Naive thymus-derived CD4-positive, alpha-beta T cell (primary cell): ENCODE results near the gene FPGT. TPM values are rescaled to one million over a fixed set of nuclear protein-coding genes. Genes with fewer than 3 reads are reported as not detected.
"Not testable (repeated sequence)": the region's sequence is repeated elsewhere in the genome, so short reads cannot be mapped to it uniquely, and the experiment has no call there.

ENCODE experiments used
- ATAC-seq: fragments of 150-1000 bp; cut with Tn5 transposase; 2 replicates; pipeline ENCODE4 v1.10.0; 2021; ENCODE audit warnings: mild to moderate bottlenecking, moderate library complexity
- CTCF ChIA-PET: fragments of 350-600 bp; sonication (Branson Sonifier 250); formaldehyde crosslinking; loops from one replicate; lab custom pipeline; 2021; ENCODE audit warnings: antibody characterized with exemption; lab: Charles Lee
- POLR2A ChIA-PET: fragments of 350-600 bp; sonication (Branson Sonifier 250); formaldehyde crosslinking; loops from one replicate; lab custom pipeline; 2021; ENCODE audit warnings: antibody characterized with exemption, inconsistent platforms; lab: Charles Lee
- DNase-seq, 9 donors: peaks; one replicate each; pipeline versions ENCODE4 v3.0.0 to v3.0.0-alpha.2; 2020 to 2022; ENCODE audit warnings: mixed read lengths in 1 of 9
- H3K27ac ChIP-seq: one replicate; pipeline ENCODE4 v1.7.0; 2013; ENCODE audit warnings: mild to moderate bottlenecking, low read depth, low read length, moderate library complexity
- H3K27me3 ChIP-seq, 2 donors: one replicate each; pipeline ENCODE4 v1.7.0; 2013; ENCODE audit warnings: low read length in 2 of 2, mild to moderate bottlenecking in 2 of 2, moderate library complexity in 2 of 2; ENCODE audit not compliant: control insufficient read depth in 2 of 2, insufficient read depth in 2 of 2
- H3K36me3 ChIP-seq, 3 experiments: 1 replicate in 2 of 3; 2 replicates in 1 of 3; pipeline ENCODE4 v1.7.0; 2013; ENCODE audit warnings: low read length in 3 of 3, mild to moderate bottlenecking in 3 of 3, moderate library complexity in 1 of 3; ENCODE audit not compliant: insufficient read depth in 3 of 3, control insufficient read depth in 2 of 3
- H3K4me1 ChIP-seq, 2 donors: one replicate each; pipeline ENCODE4 v1.7.0; 2013; ENCODE audit warnings: low read length in 2 of 2, mild to moderate bottlenecking in 2 of 2, moderate library complexity in 1 of 2; ENCODE audit not compliant: control insufficient read depth in 2 of 2, insufficient read depth in 2 of 2
- H3K4me3 ChIP-seq: 2 replicates; pipeline ENCODE4 v1.7.0; 2013; ENCODE audit warnings: mild to moderate bottlenecking, low read length
- H3K9me3 ChIP-seq, 3 experiments: 1 replicate in 2 of 3; 2 replicates in 1 of 3; pipeline ENCODE4 v1.7.0; 2013; ENCODE audit warnings: low read length in 3 of 3; ENCODE audit not compliant: control insufficient read depth in 2 of 3
- H3K27ac Mint-ChIP-seq, 9 donors: one replicate each; pipeline ENCODE4 v1.8.0; 2020 to 2022; ENCODE audit warnings: mixed read lengths in 9 of 9, mild to moderate bottlenecking in 8 of 9, moderate library complexity in 5 of 9, inconsistent platforms in 2 of 9
- H3K27me3 Mint-ChIP-seq, 5 donors: one replicate each; pipeline ENCODE4 v1.8.0; 2021 to 2022; ENCODE audit warnings: mixed read lengths in 5 of 5, mild to moderate bottlenecking in 1 of 5
- H3K36me3 Mint-ChIP-seq, 5 donors: one replicate each; pipeline ENCODE4 v1.8.0; 2020 to 2022; ENCODE audit warnings: mixed read lengths in 5 of 5, mild to moderate bottlenecking in 3 of 5, inconsistent platforms in 1 of 5
- H3K4me1 Mint-ChIP-seq, 7 donors: one replicate each; pipeline ENCODE4 v1.8.0; 2020 to 2022; ENCODE audit warnings: mixed read lengths in 7 of 7, mild to moderate bottlenecking in 3 of 7, inconsistent platforms in 1 of 7
- H3K4me3 Mint-ChIP-seq, 10 donors: one replicate each; pipeline ENCODE4 v1.8.0; 2020 to 2022; ENCODE audit warnings: mild to moderate bottlenecking in 10 of 10, mixed read lengths in 10 of 10, moderate library complexity in 6 of 10, inconsistent platforms in 2 of 10
- H3K9me3 Mint-ChIP-seq, 11 donors: one replicate each; pipeline ENCODE4 v1.8.0; 2020 to 2022; ENCODE audit warnings: mixed read lengths in 11 of 11, mild to moderate bottlenecking in 4 of 11, inconsistent platforms in 1 of 11, moderate library complexity in 1 of 11
- intact Hi-C, 2 donors: fragments of 100-400 bp; cut with micrococcal nuclease; formaldehyde crosslinking; loops; one replicate each; pipeline ENCODE4 v1.15.1; 2023
- polyA plus RNA-seq, 2 donors: library from polyadenylated mRNA; unstranded; fragments of 300-500 nt; fragmentation: Illumina TruSeq; gene quantifications; one replicate each; pipeline ENCODE4 v1.2.3, GENCODE V29; 2021
- total RNA-seq, 6 experiments: library from RNA in 5 of 6; stranded (reverse) in 5 of 6; gene quantifications; 1 replicate in 5 of 6; 2 replicates in 1 of 6; pipeline ENCODE4 v1.2.3 and lab custom pipeline; 2021 to 2026

Gene FPGT
- total and polyA plus RNA-seq, 7 experiments from 2014 or later, result 5.1 to 17.7 (median 9.7) TPM

DNA sequence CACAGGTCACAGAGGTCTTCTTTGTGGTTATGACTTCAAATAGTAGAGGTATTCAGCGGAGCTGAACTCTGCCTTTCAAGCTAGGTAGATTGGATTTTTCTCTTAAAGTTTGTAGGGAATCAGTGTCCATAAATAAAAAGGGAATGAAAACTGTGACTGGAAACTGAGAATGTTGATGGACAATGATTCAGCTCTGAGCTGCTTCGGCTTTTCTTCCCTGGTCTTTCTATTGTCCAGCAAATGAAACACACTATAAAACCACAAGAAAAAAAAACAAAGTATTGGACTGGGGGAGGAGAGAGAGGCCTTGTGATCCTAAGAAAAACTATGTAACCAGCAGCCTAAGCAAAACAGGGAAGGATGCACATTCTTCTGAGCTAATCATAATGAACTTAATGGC, 48.3 kb downstream of the FPGT start:
- ATAC-seq (no peak), DNase-seq (no peak)
- H3K9me3 ChIP-seq, result no peaks in the 10 kb centered on the region
- CTCF ChIA-PET, result no interaction called here
- POLR2A ChIA-PET, result no interaction called here
- no peak overlapping the region for H3K27ac Mint-ChIP-seq
- H3K4me3 Mint-ChIP-seq, result no peak overlapping the region
- no peak overlapping the region for H3K27ac ChIP-seq
- H3K36me3 Mint-ChIP-seq, result peaks cover 0 to 4% (median 0%) of the 10 kb centered on the region in 5 donors
- no peaks in the 10 kb centered on the region for H3K4me1 ChIP-seq
- H3K9me3 Mint-ChIP-seq, result peaks cover 0 to 3% (median 0%) of the 10 kb centered on the region in 11 donors
- intact Hi-C loops, result no loop called here
- H3K27me3 Mint-ChIP-seq, result no peaks in the 10 kb centered on the region
- peaks cover 0 to 1% (median 0%) of the 10 kb centered on the region in 7 donors for H3K4me1 Mint-ChIP-seq
- no peaks in the 10 kb centered on the region for H3K36me3 ChIP-seq
- no peak overlapping the region for H3K4me3 ChIP-seq
- H3K27me3 ChIP-seq, result no peaks in the 10 kb centered on the region

DNA sequence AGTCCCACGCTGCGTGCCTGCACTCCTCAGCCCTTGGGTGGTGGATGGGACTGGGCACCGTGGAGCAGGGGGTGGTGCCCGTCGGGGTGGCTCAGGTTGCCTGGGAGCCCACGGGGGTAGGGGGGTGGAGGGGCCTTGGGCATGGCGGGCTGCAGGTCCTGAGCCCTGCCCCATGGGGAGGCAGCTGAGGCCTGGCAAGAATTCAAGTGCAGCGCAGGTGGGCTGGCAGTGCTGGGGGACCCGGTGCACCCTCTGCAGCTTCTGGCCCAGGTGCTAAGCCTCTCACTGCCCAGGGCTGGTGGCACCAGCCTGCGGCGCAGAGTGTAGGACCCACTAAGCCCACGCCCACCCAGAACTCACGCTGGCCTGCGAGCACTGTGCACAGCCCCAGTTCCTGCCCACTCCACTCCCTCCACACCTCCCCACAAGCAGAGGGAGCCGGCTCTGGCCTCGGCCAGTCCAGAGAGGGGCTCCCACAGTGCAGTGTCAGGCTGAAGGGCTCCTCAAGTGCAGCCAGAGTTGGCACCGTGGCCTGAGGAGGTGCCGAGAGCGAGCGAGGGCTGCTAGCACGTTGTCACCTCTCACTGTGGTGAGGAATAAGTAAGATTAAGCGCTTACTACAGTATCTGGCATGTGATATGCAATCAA, 50.0 kb downstream of the FPGT start:
- Histone ChIP-seq H3K36me3 (no peaks in the 10 kb centered on the region), H3K9me3 (no peaks in the 10 kb centered on the region), H3K27me3 (no peaks in the 10 kb centered on the region), H3K4me1 (no peaks in the 10 kb centered on the region), H3K27ac (no peak overlapping the region), H3K4me3 (no peak overlapping the region)
- Mint-ChIP-seq H3K27ac (no peak overlapping the region), H3K36me3 (peaks cover 0 to 2% (median 0%) of the 10 kb centered on the region in 5 donors), H3K27me3 (no peaks in the 10 kb centered on the region), H3K9me3 (peaks cover 0 to 3% (median 0%) of the 10 kb centered on the region in 11 donors), H3K4me1 (no peaks in the 10 kb centered on the region), H3K4me3 (no peak overlapping the region)
- DNase-seq, result no peak
- intact Hi-C loops, result no loop called here
- ATAC-seq, result no peak
- CTCF ChIA-PET, result no interaction called here
- POLR2A ChIA-PET, result no interaction called here

DNA sequence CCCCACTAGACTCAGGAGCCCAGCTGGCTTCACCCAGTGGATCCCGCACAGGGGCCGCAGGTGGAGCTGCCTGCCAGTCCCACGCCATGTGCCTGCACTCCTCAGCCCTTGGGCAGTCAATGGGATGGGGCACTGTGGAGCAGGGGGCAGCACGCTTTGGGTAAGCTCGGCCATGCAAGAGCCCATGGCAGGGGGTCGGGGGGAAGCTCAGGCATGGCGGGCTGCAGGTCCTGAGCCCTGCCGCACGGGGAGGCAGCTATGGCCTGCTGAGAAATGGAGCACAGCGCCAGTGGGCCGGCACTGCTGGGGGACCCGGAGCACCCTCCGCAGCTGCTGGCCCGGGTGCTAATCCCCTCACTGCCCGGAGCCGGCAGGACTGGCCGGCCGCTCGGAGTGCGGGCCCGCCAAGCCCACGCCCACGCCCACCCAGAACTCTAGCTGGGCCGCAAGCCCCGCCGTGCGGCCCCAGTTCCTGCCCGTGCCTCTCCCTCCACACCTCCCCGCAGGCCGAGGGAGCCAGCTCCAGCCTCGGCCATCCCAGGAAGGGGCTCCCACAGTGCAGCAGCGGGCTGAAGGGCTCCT, 55.3 kb downstream of the FPGT start:
- POLR2A ChIA-PET, H3K27me3 Mint-ChIP-seq, intact Hi-C loops, H3K9me3 ChIP-seq, H3K4me1 Mint-ChIP-seq, H3K27ac ChIP-seq, H3K27ac Mint-ChIP-seq, ATAC-seq, DNase-seq, H3K27me3 ChIP-seq, H3K4me1 ChIP-seq, H3K4me3 ChIP-seq, H3K36me3 ChIP-seq, CTCF ChIA-PET, H3K9me3 Mint-ChIP-seq, H3K4me3 Mint-ChIP-seq, H3K36me3 Mint-ChIP-seq: not testable (repeated sequence)

Other genes with a start within 250 kb of the FPGT start
- 1 to 10 TPM in 2 of 5 experiments, under 1 TPM in 3; 0.32 to 1.7 (median 0.47) TPM for gene LRRIQ3, start 66 bp upstream of the FPGT start, total RNA-seq
- gene LRRIQ3, start 66 bp upstream of the FPGT start, polyA plus RNA-seq, result 1 to 10 TPM; 1.0 to 3.5 TPM
- under 1 TPM in 1 of 5 experiments, not detected in 4; 0.41 TPM for gene TNNI3K, start 37.1 kb downstream of the FPGT start, total RNA-seq
- gene TNNI3K, start 37.1 kb downstream of the FPGT start, polyA plus RNA-seq, result not detected